GM13977 (cell line): ENCODE measurements around the gene PLA1A.

ENCODE experiments used
- DNase-seq: peaks from one replicate; pipeline ENCODE4 v3.0.0; 2012; ENCODE audit warnings: low spot score
- in situ Hi-C: fragments of 300-500 bp; cut with MboI; formaldehyde crosslinking; loops from one replicate; pipeline ENCODE4 v1.12.0; 2022; ENCODE audit warnings: low sequenced_read_pairs, low pct_unique_long_range_greater_than_20kb, mixed read lengths, inconsistent platforms; ENCODE audit not compliant: unreplicated experiment
- TF ChIP-seq, protein P1 (sequence below): IDR thresholded peaks from 2 replicates; pipeline ENCODE4 v1.5.1; 2012; ENCODE audit warnings: mild to moderate bottlenecking, control low read depth; ENCODE audit not compliant: insufficient read depth; ENCODE audit errors: extremely low read depth, missing control alignments

Gene PLA1A

DNA sequence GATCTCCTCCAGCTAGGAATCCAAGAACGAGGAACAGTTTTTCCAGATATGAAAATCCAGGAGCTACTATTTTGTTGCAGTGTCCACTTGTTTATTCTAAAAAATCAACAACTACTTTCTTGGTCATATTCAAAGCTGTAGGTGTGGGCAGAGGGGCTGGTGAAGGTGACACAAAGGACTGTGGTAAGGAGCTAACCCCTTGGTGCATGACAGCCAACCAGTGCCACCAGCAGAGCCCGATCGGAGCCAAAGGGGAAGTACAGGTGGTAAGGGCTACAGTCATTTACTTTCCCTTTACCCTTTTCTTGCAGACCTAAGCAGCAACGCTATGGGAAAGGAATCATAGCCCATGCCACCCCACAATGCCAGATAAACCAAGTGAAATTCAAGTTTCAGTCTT is 30.7 kb downstream of the PLA1A start:
- DNase-seq, result no peak
- TF ChIP-seq, protein P1, sequence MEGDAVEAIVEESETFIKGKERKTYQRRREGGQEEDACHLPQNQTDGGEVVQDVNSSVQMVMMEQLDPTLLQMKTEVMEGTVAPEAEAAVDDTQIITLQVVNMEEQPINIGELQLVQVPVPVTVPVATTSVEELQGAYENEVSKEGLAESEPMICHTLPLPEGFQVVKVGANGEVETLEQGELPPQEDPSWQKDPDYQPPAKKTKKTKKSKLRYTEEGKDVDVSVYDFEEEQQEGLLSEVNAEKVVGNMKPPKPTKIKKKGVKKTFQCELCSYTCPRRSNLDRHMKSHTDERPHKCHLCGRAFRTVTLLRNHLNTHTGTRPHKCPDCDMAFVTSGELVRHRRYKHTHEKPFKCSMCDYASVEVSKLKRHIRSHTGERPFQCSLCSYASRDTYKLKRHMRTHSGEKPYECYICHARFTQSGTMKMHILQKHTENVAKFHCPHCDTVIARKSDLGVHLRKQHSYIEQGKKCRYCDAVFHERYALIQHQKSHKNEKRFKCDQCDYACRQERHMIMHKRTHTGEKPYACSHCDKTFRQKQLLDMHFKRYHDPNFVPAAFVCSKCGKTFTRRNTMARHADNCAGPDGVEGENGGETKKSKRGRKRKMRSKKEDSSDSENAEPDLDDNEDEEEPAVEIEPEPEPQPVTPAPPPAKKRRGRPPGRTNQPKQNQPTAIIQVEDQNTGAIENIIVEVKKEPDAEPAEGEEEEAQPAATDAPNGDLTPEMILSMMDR, result no peak
- in situ Hi-C loops, result no loop called here

- DNase-seq, result no peak
- in situ Hi-C loops, result no loop called here
- TF ChIP-seq, protein P1, result no peak
Observed at GRCh38 chr3:119628816-119629445, 31.2 kb downstream of the PLA1A start.

DNA sequence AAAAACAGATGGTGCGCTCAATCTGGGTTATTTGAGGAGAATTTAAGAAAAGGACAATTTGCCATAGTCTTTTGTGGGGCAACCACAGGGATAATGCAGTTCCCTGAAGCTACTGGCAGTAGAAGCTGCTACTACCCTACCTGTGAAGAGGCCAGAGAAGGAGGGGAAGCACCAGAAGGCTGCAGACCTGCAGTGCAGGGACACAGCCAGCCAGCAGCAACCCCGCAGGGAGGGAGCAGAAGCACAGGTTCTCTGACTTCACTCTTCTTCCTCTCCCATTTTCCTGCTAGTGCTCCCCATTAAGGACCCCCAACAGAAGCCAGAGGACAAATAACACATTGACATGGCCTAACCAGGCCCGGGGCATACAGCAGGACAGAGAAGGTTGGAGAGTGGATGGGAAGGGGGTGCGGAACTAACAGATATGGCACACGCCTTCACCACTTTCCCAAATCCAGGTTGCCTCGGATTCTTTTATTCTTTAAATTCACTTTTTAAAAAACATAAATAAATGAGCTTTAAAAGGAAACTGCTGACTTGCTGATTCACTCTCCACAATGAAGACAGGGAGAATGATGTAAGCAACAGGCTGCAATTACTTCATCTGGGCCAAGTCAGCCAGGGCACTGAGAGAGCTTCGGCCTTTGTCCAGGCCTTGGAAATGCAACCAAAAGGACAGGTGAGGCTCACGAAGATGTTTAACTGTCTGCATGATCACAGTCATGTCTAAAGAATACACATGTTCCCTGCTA is 32.6 kb downstream of the PLA1A start:
- DNase-seq, result no peak
- in situ Hi-C loops, result no loop called here
- TF ChIP-seq, protein P1, result no peak

GRCh38 chr3:119630880-119631329 is 33.2 kb downstream of the PLA1A start:
- TF ChIP-seq, protein P1, result no peak
- in situ Hi-C loops, result no loop called here
- DNase-seq, result no peak

DNA sequence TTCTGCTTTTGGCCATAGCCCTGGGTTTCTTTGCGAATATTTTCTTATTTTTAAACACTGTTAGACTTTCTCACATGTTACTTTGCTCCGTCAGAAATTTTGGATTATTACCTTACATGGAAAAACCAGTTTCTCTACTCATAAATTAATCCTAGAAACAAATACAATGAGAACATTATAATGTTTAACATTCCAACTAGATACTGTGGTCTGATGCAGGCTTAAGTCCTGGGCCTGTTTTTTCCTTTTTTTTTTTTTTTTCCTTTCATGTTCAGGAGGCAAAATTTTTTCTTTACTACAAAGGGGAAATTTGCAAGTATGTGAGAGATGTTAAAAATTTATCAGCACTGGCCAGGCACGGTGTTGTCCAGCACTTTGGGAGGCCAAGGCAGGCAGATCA is 33.8 kb downstream of the PLA1A start:
- DNase-seq, result no peak
- in situ Hi-C loops, result no loop called here
- TF ChIP-seq, protein P1, result no peak

- in situ Hi-C loops, result no loop called here
Observed at GRCh38 chr3:119632216-119632615, 34.5 kb downstream of the PLA1A start.

More at GRCh38 chr3:119632216-119632615, 34.5 kb downstream of the PLA1A start:
- TF ChIP-seq, protein P1, result no peak
- no peak for DNase-seq
